T-helper 17 cell (primary cell): ENCODE data around the gene HSPA1L. TPM values are rescaled to one million over a fixed set of nuclear protein-coding genes. Genes with fewer than 3 reads are reported as not detected.

ENCODE experiments used
- ATAC-seq: fragments of 150-1000 bp; cut with Tn5 transposase; 2 replicates; pipeline ENCODE4 v1.10.0; 2021; ENCODE audit warnings: mild to moderate bottlenecking, moderate library complexity
- DNase-seq, 3 donors: peaks; one replicate each; pipeline versions ENCODE4 v3.0.0 to v3.0.0-alpha.2; 2020 to 2021
- H3K9me3 ChIP-seq: one replicate; pipeline ENCODE4 v1.7.0; 2013; ENCODE audit warnings: low read length, mild to moderate bottlenecking; ENCODE audit not compliant: control insufficient read depth, poor library complexity, severe bottlenecking
- H3K27ac Mint-ChIP-seq: one replicate; pipeline ENCODE4 v1.8.0; 2022; ENCODE audit warnings: mild to moderate bottlenecking, moderate library complexity, mixed read lengths
- H3K27me3 Mint-ChIP-seq: one replicate; pipeline ENCODE4 v1.8.0; 2022; ENCODE audit warnings: mixed read lengths
- H3K36me3 Mint-ChIP-seq: one replicate; pipeline ENCODE4 v1.8.0; 2022; ENCODE audit warnings: low read depth, mixed read lengths
- H3K4me1 Mint-ChIP-seq: one replicate; pipeline ENCODE4 v1.8.0; 2022; ENCODE audit warnings: mild to moderate bottlenecking, mixed read lengths
- H3K4me3 Mint-ChIP-seq: one replicate; pipeline ENCODE4 v1.8.0; 2022; ENCODE audit warnings: mild to moderate bottlenecking, moderate library complexity, mixed read lengths
- total RNA-seq, 4 donors: library from RNA in 2 of 4; stranded (reverse) in 2 of 4; gene quantifications; one replicate each; pipeline ENCODE4 v1.2.3 and lab custom pipeline; 2022 to 2026

The HSPA1L gene
- total RNA-seq, 2 donors from 2014 or later = 3.4 to 3.5 TPM

- peaks cover 3% of the 10 kb centered on the region for H3K36me3 Mint-ChIP-seq
- ATAC-seq (no peak), DNase-seq (no peak)
- H3K4me3 Mint-ChIP-seq = no peak overlapping the region
- H3K4me1 Mint-ChIP-seq = peaks cover 18% of the 10 kb centered on the region
- H3K9me3 ChIP-seq = no peaks in the 10 kb centered on the region
- H3K27me3 Mint-ChIP-seq = no peaks in the 10 kb centered on the region
- H3K27ac Mint-ChIP-seq = no peak overlapping the region
These were observed 34.4 kb downstream of the HSPA1L start for GRCh38 chr6:31780507-31781243.

- peaks cover 22% of the 10 kb centered on the region for H3K4me1 Mint-ChIP-seq
- H3K27ac Mint-ChIP-seq = no peak overlapping the region
- H3K9me3 ChIP-seq = no peaks in the 10 kb centered on the region
- peaks cover 3% of the 10 kb centered on the region for H3K36me3 Mint-ChIP-seq
- ATAC-seq (no peak), DNase-seq (no peak)
- no peak overlapping the region for H3K4me3 Mint-ChIP-seq
- no peaks in the 10 kb centered on the region for H3K27me3 Mint-ChIP-seq
These were observed 35.2 kb downstream of the HSPA1L start for GRCh38 chr6:31779908-31780307.

GRCh38 chr6:31778999-31779885 lies 35.8 kb downstream of the HSPA1L start:
- DNase-seq = no peak
- no peaks in the 10 kb centered on the region for H3K9me3 ChIP-seq
- Mint-ChIP-seq H3K27me3 (no peaks in the 10 kb centered on the region), H3K4me1 (peaks cover 18% of the 10 kb centered on the region), H3K27ac (no peak overlapping the region), H3K4me3 (no peak overlapping the region), H3K36me3 (no peaks in the 10 kb centered on the region)
- no peak for ATAC-seq

- Mint-ChIP-seq H3K27ac (no peak overlapping the region), H3K27me3 (no peaks in the 10 kb centered on the region), H3K4me3 (no peak overlapping the region), H3K36me3 (no peaks in the 10 kb centered on the region), H3K4me1 (peaks cover 18% of the 10 kb centered on the region)
- H3K9me3 ChIP-seq = no peaks in the 10 kb centered on the region
- DNase-seq (no peak), ATAC-seq (no peak)
These were observed 36.9 kb downstream of the HSPA1L start for GRCh38 chr6:31778193-31778592.

- Mint-ChIP-seq H3K36me3 (no peaks in the 10 kb centered on the region), H3K27ac (no peak overlapping the region), H3K27me3 (no peaks in the 10 kb centered on the region), H3K4me1 (peaks cover 22% of the 10 kb centered on the region), H3K4me3 (peak overlapping the region; percentile 78)
- no peaks in the 10 kb centered on the region for H3K9me3 ChIP-seq
- DNase-seq = no peak
- no peak for ATAC-seq
These were observed 37.4 kb downstream of the HSPA1L start for GRCh38 chr6:31777667-31778050.

- Mint-ChIP-seq H3K4me3 (peak within 1 kb of the TSS; percentile 78), H3K27me3 (no peaks in the 10 kb centered on the region), H3K27ac (peak within 1 kb of the TSS; percentile 77), H3K4me1 (peaks cover 23% of the 10 kb centered on the region), H3K36me3 (no peaks in the 10 kb centered on the region)
- H3K9me3 ChIP-seq = no peaks in the 10 kb centered on the region
- peak; percentile 80 for ATAC-seq
- DNase-seq = peak; percentile 29 to 53 (median 40)
These were observed 38.0 kb downstream of the HSPA1L start, which contains the start of gene VWA7 for GRCh38 chr6:31776989-31777666. VWA7 (minus strand) TSS chr6:31777328; CDS start chr6:31776779, 549 bp downstream.

GRCh38 chr6:31776485-31776988 lies 38.5 kb downstream of the HSPA1L start:
- no peaks in the 10 kb centered on the region for H3K36me3 Mint-ChIP-seq
- DNase-seq (no peak), ATAC-seq (peak; percentile 22)
- peak overlapping the region; percentile 77 for H3K27ac Mint-ChIP-seq
- H3K27me3 Mint-ChIP-seq = no peaks in the 10 kb centered on the region
- H3K4me1 Mint-ChIP-seq = peaks cover 24% of the 10 kb centered on the region
- peak overlapping the region; percentile 78 for H3K4me3 Mint-ChIP-seq
- no peaks in the 10 kb centered on the region for H3K9me3 ChIP-seq

GRCh38 chr6:31775633-31776484 lies 39.2 kb downstream of the HSPA1L start:
- peak overlapping the region; percentile 77 for H3K27ac Mint-ChIP-seq

GRCh38 chr6:31775184-31775583 lies 39.9 kb downstream of the HSPA1L start:
- ATAC-seq (no peak), DNase-seq (no peak)
- Mint-ChIP-seq H3K36me3 (no peaks in the 10 kb centered on the region), H3K27me3 (no peaks in the 10 kb centered on the region), H3K4me3 (peak overlapping the region; percentile 39), H3K4me1 (peaks cover 29% of the 10 kb centered on the region), H3K27ac (peak overlapping the region; percentile 77)
- no peaks in the 10 kb centered on the region for H3K9me3 ChIP-seq

More at GRCh38 chr6:31775633-31776484, 39.2 kb downstream of the HSPA1L start:
- H3K4me1 Mint-ChIP-seq = peaks cover 29% of the 10 kb centered on the region
- peak overlapping the region; percentile 73 for H3K4me3 Mint-ChIP-seq
- DNase-seq (no peak), ATAC-seq (no peak)
- H3K9me3 ChIP-seq = no peaks in the 10 kb centered on the region
- no peaks in the 10 kb centered on the region for H3K36me3 Mint-ChIP-seq
- no peaks in the 10 kb centered on the region for H3K27me3 Mint-ChIP-seq

- Mint-ChIP-seq H3K4me3 (peak overlapping the region; percentile 83), H3K27ac (no peak overlapping the region), H3K27me3 (no peaks in the 10 kb centered on the region), H3K36me3 (no peaks in the 10 kb centered on the region), H3K4me1 (peaks cover 28% of the 10 kb centered on the region)
- no peak for DNase-seq
- no peaks in the 10 kb centered on the region for H3K9me3 ChIP-seq
- ATAC-seq = no peak
These were observed 43.1 kb downstream of the HSPA1L start for GRCh38 chr6:31771992-31772358.

GRCh38 chr6:31770860-31771259 lies 44.2 kb downstream of the HSPA1L start:
- H3K36me3 Mint-ChIP-seq = no peaks in the 10 kb centered on the region
- ATAC-seq (no peak), DNase-seq (no peak)
- no peak overlapping the region for H3K27ac Mint-ChIP-seq
- peaks cover 23% of the 10 kb centered on the region for H3K4me1 Mint-ChIP-seq
- H3K4me3 Mint-ChIP-seq = peak overlapping the region; percentile 47
- no peaks in the 10 kb centered on the region for H3K27me3 Mint-ChIP-seq
- H3K9me3 ChIP-seq = no peaks in the 10 kb centered on the region

- Mint-ChIP-seq H3K27ac (no peak overlapping the region), H3K4me1 (peaks cover 18% of the 10 kb centered on the region), H3K4me3 (no peak overlapping the region), H3K27me3 (no peaks in the 10 kb centered on the region), H3K36me3 (no peaks in the 10 kb centered on the region)
- ATAC-seq (peak; percentile 85), DNase-seq (peak; percentile 64 to 77 (median 69))
- H3K9me3 ChIP-seq = no peaks in the 10 kb centered on the region
These were observed 45.3 kb downstream of the HSPA1L start for GRCh38 chr6:31769684-31770371.
